ENCODE results near the gene KCNC1. TPM values are rescaled to one million over a fixed set of nuclear protein-coding genes. Genes with fewer than 3 reads are reported as not detected.

The KCNC1 gene
- total RNA-seq, 1 experiment from 2014 or later = 0.20 TPM

DNA sequence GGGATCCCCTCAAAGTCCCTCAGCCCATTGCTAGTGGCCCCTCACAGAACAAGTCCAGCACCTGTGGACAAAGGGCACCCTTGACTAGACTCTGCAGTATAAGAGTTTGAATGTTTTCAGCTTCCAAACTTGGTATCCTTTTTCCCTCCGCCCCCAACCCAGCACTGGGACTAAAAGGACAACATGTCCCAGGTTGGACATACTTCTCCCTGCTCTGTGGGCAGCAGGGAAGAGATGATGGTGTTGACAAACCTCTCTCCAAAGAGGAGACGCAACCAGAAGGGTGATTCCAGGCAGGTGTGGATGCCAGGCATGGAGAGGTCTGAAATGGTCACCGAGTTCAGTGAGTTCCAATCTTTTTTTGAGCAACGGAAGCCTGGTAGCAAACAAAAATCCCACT is 19.7 kb upstream of the KCNC1 start:
- TF ChIP-seq, protein P1, sequence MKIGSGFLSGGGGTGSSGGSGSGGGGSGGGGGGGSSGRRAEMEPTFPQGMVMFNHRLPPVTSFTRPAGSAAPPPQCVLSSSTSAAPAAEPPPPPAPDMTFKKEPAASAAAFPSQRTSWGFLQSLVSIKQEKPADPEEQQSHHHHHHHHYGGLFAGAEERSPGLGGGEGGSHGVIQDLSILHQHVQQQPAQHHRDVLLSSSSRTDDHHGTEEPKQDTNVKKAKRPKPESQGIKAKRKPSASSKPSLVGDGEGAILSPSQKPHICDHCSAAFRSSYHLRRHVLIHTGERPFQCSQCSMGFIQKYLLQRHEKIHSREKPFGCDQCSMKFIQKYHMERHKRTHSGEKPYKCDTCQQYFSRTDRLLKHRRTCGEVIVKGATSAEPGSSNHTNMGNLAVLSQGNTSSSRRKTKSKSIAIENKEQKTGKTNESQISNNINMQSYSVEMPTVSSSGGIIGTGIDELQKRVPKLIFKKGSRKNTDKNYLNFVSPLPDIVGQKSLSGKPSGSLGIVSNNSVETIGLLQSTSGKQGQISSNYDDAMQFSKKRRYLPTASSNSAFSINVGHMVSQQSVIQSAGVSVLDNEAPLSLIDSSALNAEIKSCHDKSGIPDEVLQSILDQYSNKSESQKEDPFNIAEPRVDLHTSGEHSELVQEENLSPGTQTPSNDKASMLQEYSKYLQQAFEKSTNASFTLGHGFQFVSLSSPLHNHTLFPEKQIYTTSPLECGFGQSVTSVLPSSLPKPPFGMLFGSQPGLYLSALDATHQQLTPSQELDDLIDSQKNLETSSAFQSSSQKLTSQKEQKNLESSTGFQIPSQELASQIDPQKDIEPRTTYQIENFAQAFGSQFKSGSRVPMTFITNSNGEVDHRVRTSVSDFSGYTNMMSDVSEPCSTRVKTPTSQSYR (CRISPR knock-in tag; IDR thresholded peaks at IDR 0.05) = no peak
- Mint-ChIP-seq H3K9me3 (no peaks in the 10 kb centered on the region), H3K4me1 (peaks cover 11% of the 10 kb centered on the region), H3K4me3 (no peak overlapping the region), H3K27me3 (ENCODE audit: low read depth) (peaks cover 4% of the 10 kb centered on the region), H3K36me3 (no peaks in the 10 kb centered on the region), H3K27ac (no peak overlapping the region)
- ATAC-seq (no peak), DNase-seq (ENCODE audit: low spot score) (no peak)
- ChIA-PET POLR2A (no interaction called here), CTCF (interaction anchor here (1.2 to 1.8 kb wide), 3 partner anchors 16 to 187 kb away, joined by 5 to 10 read pairs (median 6); no protein-coding TSS in a partner anchor)

DNA sequence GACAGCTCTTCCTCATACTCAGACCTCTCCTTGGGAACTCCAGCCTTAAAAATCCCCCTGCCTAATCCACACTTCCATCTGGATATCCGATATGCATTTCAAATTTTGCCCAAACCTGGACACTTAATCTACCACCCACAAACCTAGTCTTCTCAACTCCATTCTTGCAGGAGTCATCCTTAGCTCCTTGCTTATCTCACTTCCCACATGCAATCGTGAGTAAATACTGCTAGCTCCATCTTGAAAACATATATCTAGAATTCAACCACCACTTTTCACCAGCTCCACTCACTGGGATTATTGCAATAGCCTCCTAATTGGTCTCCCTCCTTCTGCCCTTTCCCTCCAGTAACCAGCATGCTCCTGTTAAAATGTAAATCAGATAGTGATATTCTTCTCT is 17.8 kb upstream of the KCNC1 start:
- TF ChIP-seq NR2C2 (CRISPR knock-in tag; IDR thresholded peaks at IDR 0.05) = no peak
- no peak for TF ChIP-seq ZNF671 (CRISPR knock-in tag; IDR thresholded peaks at IDR 0.05)
- no peak for TF ChIP-seq CREB1 (CRISPR knock-in tag; IDR thresholded peaks at IDR 0.05)
- TF ChIP-seq ZNF121 (CRISPR knock-in tag; IDR thresholded peaks at IDR 0.05) = no peak
- TF ChIP-seq, protein P2, sequence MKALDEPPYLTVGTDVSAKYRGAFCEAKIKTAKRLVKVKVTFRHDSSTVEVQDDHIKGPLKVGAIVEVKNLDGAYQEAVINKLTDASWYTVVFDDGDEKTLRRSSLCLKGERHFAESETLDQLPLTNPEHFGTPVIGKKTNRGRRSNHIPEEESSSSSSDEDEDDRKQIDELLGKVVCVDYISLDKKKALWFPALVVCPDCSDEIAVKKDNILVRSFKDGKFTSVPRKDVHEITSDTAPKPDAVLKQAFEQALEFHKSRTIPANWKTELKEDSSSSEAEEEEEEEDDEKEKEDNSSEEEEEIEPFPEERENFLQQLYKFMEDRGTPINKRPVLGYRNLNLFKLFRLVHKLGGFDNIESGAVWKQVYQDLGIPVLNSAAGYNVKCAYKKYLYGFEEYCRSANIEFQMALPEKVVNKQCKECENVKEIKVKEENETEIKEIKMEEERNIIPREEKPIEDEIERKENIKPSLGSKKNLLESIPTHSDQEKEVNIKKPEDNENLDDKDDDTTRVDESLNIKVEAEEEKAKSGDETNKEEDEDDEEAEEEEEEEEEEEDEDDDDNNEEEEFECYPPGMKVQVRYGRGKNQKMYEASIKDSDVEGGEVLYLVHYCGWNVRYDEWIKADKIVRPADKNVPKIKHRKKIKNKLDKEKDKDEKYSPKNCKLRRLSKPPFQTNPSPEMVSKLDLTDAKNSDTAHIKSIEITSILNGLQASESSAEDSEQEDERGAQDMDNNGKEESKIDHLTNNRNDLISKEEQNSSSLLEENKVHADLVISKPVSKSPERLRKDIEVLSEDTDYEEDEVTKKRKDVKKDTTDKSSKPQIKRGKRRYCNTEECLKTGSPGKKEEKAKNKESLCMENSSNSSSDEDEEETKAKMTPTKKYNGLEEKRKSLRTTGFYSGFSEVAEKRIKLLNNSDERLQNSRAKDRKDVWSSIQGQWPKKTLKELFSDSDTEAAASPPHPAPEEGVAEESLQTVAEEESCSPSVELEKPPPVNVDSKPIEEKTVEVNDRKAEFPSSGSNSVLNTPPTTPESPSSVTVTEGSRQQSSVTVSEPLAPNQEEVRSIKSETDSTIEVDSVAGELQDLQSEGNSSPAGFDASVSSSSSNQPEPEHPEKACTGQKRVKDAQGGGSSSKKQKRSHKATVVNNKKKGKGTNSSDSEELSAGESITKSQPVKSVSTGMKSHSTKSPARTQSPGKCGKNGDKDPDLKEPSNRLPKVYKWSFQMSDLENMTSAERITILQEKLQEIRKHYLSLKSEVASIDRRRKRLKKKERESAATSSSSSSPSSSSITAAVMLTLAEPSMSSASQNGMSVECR (CRISPR knock-in tag; IDR thresholded peaks at IDR 0.05; ENCODE audit: borderline replicate concordance) = no peak
- TF ChIP-seq JUN (CRISPR knock-in tag; IDR thresholded peaks at IDR 0.05) = no peak
- no peak for TF ChIP-seq ELF4 (CRISPR knock-in tag; IDR thresholded peaks at IDR 0.05; ENCODE audit: low read depth)
- TF ChIP-seq, protein P3, sequence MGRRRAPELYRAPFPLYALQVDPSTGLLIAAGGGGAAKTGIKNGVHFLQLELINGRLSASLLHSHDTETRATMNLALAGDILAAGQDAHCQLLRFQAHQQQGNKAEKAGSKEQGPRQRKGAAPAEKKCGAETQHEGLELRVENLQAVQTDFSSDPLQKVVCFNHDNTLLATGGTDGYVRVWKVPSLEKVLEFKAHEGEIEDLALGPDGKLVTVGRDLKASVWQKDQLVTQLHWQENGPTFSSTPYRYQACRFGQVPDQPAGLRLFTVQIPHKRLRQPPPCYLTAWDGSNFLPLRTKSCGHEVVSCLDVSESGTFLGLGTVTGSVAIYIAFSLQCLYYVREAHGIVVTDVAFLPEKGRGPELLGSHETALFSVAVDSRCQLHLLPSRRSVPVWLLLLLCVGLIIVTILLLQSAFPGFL (CRISPR knock-in tag; IDR thresholded peaks at IDR 0.05; ENCODE audit: borderline replicate concordance) = no peak
- no peak for TF ChIP-seq HMGA2 (CRISPR knock-in tag; IDR thresholded peaks at IDR 0.05)
- no peak for TF ChIP-seq ZNF396 (CRISPR knock-in tag; IDR thresholded peaks at IDR 0.05; ENCODE audit: borderline replicate concordance)
- no peak for TF ChIP-seq TP53 (CRISPR knock-in tag; IDR thresholded peaks at IDR 0.05)
- TF ChIP-seq, protein P4, sequence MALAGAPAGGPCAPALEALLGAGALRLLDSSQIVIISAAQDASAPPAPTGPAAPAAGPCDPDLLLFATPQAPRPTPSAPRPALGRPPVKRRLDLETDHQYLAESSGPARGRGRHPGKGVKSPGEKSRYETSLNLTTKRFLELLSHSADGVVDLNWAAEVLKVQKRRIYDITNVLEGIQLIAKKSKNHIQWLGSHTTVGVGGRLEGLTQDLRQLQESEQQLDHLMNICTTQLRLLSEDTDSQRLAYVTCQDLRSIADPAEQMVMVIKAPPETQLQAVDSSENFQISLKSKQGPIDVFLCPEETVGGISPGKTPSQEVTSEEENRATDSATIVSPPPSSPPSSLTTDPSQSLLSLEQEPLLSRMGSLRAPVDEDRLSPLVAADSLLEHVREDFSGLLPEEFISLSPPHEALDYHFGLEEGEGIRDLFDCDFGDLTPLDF (CRISPR knock-in tag; IDR thresholded peaks at IDR 0.05) = no peak
- ChIA-PET POLR2A (interaction anchor here (1.0 kb wide), 1 partner anchor 30 kb away, joined by 3 read pairs; no protein-coding TSS in a partner anchor), CTCF (interaction anchor here (0.9 to 1.1 kb wide), 2 partner anchors 14 to 256 kb away, joined by 3 to 5 read pairs; no protein-coding TSS in a partner anchor)
- no peak overlapping the region for H3K27ac Mint-ChIP-seq
- ATAC-seq = no peak
- no peak overlapping the region for H3K4me3 Mint-ChIP-seq
- H3K9me3 Mint-ChIP-seq = no peaks in the 10 kb centered on the region
- H3K36me3 Mint-ChIP-seq = no peaks in the 10 kb centered on the region
- peaks cover 13% of the 10 kb centered on the region for H3K4me1 Mint-ChIP-seq
- DNase-seq (ENCODE audit: low spot score) = no peak
- H3K27me3 Mint-ChIP-seq (ENCODE audit: low read depth) = peaks cover 4% of the 10 kb centered on the region

DNA sequence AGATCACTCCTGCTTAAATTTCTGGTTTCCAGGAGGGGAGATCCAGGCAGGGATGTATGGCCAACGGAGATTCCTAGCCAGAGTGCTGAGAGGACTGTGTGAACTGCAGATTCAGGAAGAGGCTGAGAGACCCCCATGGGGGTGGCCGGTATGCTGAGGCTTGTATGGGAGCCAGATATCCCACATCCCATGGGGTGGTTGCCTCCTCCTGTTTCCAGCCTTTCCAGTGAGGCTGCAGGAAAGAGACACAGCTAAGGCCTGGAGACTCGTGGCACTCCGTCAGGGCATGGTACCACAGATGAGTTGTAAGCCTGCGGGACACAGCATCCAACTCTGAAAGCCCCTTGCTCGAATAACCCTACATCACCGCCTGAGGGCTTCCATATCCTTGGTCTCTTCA is 16.6 kb upstream of the KCNC1 start:
- peaks cover 11% of the 10 kb centered on the region for H3K4me1 Mint-ChIP-seq
- peaks cover 4% of the 10 kb centered on the region for H3K27me3 Mint-ChIP-seq (ENCODE audit: low read depth)
- DNase-seq (ENCODE audit: low spot score) (no peak), ATAC-seq (no peak)
- ChIA-PET POLR2A (no interaction called here), CTCF (interaction anchor here (1.1 to 6.4 kb wide), 10 partner anchors 13 to 188 kb away, joined by 3 to 161 read pairs (median 6); partner anchors contain the start of gene KCNC1)
- H3K9me3 Mint-ChIP-seq = no peaks in the 10 kb centered on the region
- no peaks in the 10 kb centered on the region for H3K36me3 Mint-ChIP-seq
- peak overlapping the region; percentile 69 for H3K4me3 Mint-ChIP-seq
- no peak overlapping the region for H3K27ac Mint-ChIP-seq
- TF ChIP-seq SP1 (CRISPR knock-in tag; conservative IDR thresholded peaks at IDR 0.05) = no peak
- TF ChIP-seq EMX1 (CRISPR knock-in tag; IDR thresholded peaks at IDR 0.05) = no peak
- TF ChIP-seq, protein P5, sequence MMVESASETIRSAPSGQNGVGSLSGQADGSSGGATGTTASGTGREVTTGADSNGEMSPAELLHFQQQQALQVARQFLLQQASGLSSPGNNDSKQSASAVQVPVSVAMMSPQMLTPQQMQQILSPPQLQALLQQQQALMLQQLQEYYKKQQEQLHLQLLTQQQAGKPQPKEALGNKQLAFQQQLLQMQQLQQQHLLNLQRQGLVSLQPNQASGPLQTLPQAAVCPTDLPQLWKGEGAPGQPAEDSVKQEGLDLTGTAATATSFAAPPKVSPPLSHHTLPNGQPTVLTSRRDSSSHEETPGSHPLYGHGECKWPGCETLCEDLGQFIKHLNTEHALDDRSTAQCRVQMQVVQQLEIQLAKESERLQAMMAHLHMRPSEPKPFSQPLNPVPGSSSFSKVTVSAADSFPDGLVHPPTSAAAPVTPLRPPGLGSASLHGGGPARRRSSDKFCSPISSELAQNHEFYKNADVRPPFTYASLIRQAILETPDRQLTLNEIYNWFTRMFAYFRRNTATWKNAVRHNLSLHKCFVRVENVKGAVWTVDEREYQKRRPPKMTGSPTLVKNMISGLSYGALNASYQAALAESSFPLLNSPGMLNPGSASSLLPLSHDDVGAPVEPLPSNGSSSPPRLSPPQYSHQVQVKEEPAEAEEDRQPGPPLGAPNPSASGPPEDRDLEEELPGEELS (CRISPR knock-in tag; IDR thresholded peaks at IDR 0.05) = no peak
- TF ChIP-seq, protein P6, sequence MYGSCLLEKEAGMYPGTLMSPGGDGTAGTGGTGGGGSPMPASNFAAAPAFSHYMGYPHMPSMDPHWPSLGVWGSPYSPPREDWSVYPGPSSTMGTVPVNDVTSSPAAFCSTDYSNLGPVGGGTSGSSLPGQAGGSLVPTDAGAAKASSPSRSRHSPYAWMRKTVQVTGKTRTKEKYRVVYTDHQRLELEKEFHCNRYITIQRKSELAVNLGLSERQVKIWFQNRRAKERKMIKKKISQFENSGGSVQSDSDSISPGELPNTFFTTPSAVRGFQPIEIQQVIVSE (CRISPR knock-in tag; IDR thresholded peaks at IDR 0.05; ENCODE audit: borderline replicate concordance) = no peak
- TF ChIP-seq ATF1 (CRISPR knock-in tag; IDR thresholded peaks at IDR 0.05) = no peak
- TF ChIP-seq, protein P7, sequence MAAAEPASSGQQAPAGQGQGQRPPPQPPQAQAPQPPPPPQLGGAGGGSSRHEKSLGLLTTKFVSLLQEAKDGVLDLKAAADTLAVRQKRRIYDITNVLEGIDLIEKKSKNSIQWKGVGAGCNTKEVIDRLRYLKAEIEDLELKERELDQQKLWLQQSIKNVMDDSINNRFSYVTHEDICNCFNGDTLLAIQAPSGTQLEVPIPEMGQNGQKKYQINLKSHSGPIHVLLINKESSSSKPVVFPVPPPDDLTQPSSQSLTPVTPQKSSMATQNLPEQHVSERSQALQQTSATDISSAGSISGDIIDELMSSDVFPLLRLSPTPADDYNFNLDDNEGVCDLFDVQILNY (CRISPR knock-in tag; IDR thresholded peaks at IDR 0.05) = no peak
